Islet of Langerhans (tissue), 1 donor: ENCODE data around the gene PANK4.

Experiments used
- FAIRE-seq: peaks from one replicate; lab custom pipeline; 2011; peaks lifted over from hg19 to GRCh38; lab: Jason Lieb, UNC

The PANK4 gene

GRCh38 chr1:2458687-2459086, 67.7 kb downstream of the PANK4 start:
- FAIRE-seq: no peak
